Measurements from ENCODE around the gene ABCB10.
"Not testable (repeated sequence)": the region's sequence is repeated elsewhere in the genome, so short reads cannot be mapped to it uniquely, and the experiment has no call there.

Gene ABCB10

GRCh38 chr1:229478852-229479251, 79.7 kb downstream of the ABCB10 start:
- no peak overlapping the region for H3K27ac ChIP-seq
- TF ChIP-seq CTCF (conservative IDR thresholded peaks at IDR 0.05) (no peak), ZFX (IDR thresholded peaks at IDR 0.05) (no peak)

- not testable (repeated sequence) for H3K27ac ChIP-seq
Measured at GRCh38 chr1:229475859-229476258, 82.6 kb downstream of the ABCB10 start.

GRCh38 chr1:229474509-229474908, 84.0 kb downstream of the ABCB10 start:
- H3K27ac ChIP-seq, result no peak overlapping the region
- no peak for TF ChIP-seq ZFX (IDR thresholded peaks at IDR 0.05)
- no peak for TF ChIP-seq CTCF (conservative IDR thresholded peaks at IDR 0.05)

DNA sequence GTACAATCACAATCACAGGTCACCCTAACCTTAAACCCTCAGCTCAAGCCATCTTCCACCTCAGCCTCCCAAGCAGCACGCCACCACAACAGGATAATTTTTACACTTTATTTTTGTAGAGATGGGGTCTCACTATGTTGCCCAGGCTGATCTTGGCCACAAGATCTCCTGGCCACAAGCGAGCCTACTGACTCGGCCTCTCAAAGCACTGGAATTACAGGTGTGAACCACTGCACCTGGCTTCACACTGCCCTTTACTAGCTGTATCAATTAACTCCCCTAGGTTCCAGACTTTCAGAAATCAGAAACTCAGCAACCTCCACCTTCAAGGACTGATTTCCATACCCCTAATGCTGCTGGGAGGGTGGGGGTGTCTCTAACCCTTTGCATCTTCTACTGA, 87.3 kb downstream of the ABCB10 start:
- H3K27ac ChIP-seq, result no peak overlapping the region
- no peak for TF ChIP-seq ZFX (IDR thresholded peaks at IDR 0.05)
- no peak for TF ChIP-seq CTCF (conservative IDR thresholded peaks at IDR 0.05)

- no peak overlapping the region for H3K27ac ChIP-seq
- TF ChIP-seq ZFX (IDR thresholded peaks at IDR 0.05), result no peak
- no peak for TF ChIP-seq CTCF (conservative IDR thresholded peaks at IDR 0.05)
Measured at GRCh38 chr1:229470406-229471043, 88.0 kb downstream of the ABCB10 start.

GRCh38 chr1:229466887-229467286, 91.6 kb downstream of the ABCB10 start:
- TF ChIP-seq ZFX (IDR thresholded peaks at IDR 0.05), result no peak
- no peak for TF ChIP-seq CTCF (conservative IDR thresholded peaks at IDR 0.05)
- H3K27ac ChIP-seq, result no peak overlapping the region
